HepG2 (cell line): ENCODE measurements around the gene LAG3. TPM values are rescaled to one million over a fixed set of nuclear protein-coding genes. Genes with fewer than 3 reads are reported as not detected.

Experiments used
- ATAC-seq: fragments of 200-7000 bp; cut with Tn5 transposase; 3 replicates; pipeline ENCODE4 v1.9.1; 2020; ENCODE audit warnings: mild to moderate bottlenecking, moderate library complexity
- BruUV-seq: library from RNA; stranded (reverse); fragments of 400-500 nt; replicated peaks from 2 replicates; lab custom pipeline; 2021; lab: Mats Ljungman, UMichigan
- CTCF ChIA-PET: fragments of 300-600 bp; formaldehyde crosslinking; extraction: SDS; loops from one replicate; lab custom pipeline; 2021; ENCODE audit warnings: low total read pairs, inconsistent platforms, low intra/inter-chr PET ratio; lab: Yijun Ruan, JAX
- POLR2A ChIA-PET: fragments of 350-600 bp; sonication (Branson Sonifier 250); formaldehyde crosslinking; loops from one replicate; lab custom pipeline; 2020; ENCODE audit warnings: antibody characterized with exemption, inconsistent platforms; lab: Yijun Ruan, JAX
- DNase-seq: peaks from one replicate; pipeline ENCODE4 v3.0.0-alpha.2; 2015; ENCODE audit warnings: low spot score
- FAIRE-seq: peaks from 3 replicates; lab custom pipeline; 2011; peaks lifted over from hg19 to GRCh38; lab: Jason Lieb, UNC
- H2AFZ ChIP-seq: one replicate; pipeline ENCODE4 v1.6.1; 2011; ENCODE audit warnings: low read length, inconsistent platforms
- H3K27ac ChIP-seq: fragments of 300-600 bp; 3 replicates; pipeline ENCODE4 v1.8.0; 2011; ENCODE audit warnings: mixed run types, mild to moderate bottlenecking, mixed read lengths, low read length, inconsistent platforms; ENCODE audit not compliant: insufficient read depth; ENCODE audit errors: extremely low read length
- H3K27me3 ChIP-seq, 2 experiments: fragments of 200-600 bp in 1 of 2; 2 replicates in 1 of 2; 3 replicates in 1 of 2; pipeline versions ENCODE4 v1.6.0 to v1.8.0; 2011; ENCODE audit warnings: low read length in 2 of 2, mild to moderate bottlenecking in 2 of 2, moderate library complexity in 2 of 2, inconsistent platforms in 1 of 2; ENCODE audit not compliant: insufficient read depth in 2 of 2, control insufficient read depth in 1 of 2
- H3K36me3 ChIP-seq, 2 experiments: fragments of 200-600 bp in 1 of 2; replicated peaks in 1 of 2; 2 replicates in 1 of 2; 3 replicates in 1 of 2; pipeline versions ENCODE4 v1.5.1 to v1.8.0; 2011; ENCODE audit warnings: low read length in 2 of 2, inconsistent platforms in 1 of 2; ENCODE audit not compliant: insufficient read depth in 2 of 2, control insufficient read depth in 1 of 2
- H3K4me1 ChIP-seq: 2 replicates; pipeline ENCODE4 v1.5.1; 2012; ENCODE audit warnings: low read length, inconsistent platforms; ENCODE audit not compliant: insufficient read depth
- H3K4me2 ChIP-seq: 2 replicates; pipeline ENCODE4 v1.6.0; 2011; ENCODE audit warnings: low read depth, low read length, inconsistent platforms
- H3K4me3 ChIP-seq, 3 experiments: fragments of 200-600 bp in 1 of 3; sonication (generic), shearing (Covaris generic) in 1 of 3; replicated peaks in 1 of 3; 2 replicates each; pipeline ENCODE4 v1.5.1; 2011 to 2016; ENCODE audit warnings: low read length in 3 of 3, inconsistent platforms in 2 of 3, low read depth in 2 of 3, mild to moderate bottlenecking in 2 of 3, control low read depth in 1 of 3, mixed read lengths in 1 of 3; ENCODE audit not compliant: insufficient read depth in 1 of 3
- H3K79me2 ChIP-seq: one replicate; pipeline ENCODE4 v1.6.1; 2011; ENCODE audit warnings: low read length, inconsistent platforms; ENCODE audit not compliant: insufficient read depth
- H3K9ac ChIP-seq: 2 replicates; pipeline ENCODE4 v1.6.0; 2011; ENCODE audit warnings: mild to moderate bottlenecking, low read depth, low read length, inconsistent platforms; ENCODE audit not compliant: insufficient read depth
- H3K9me3 ChIP-seq: 2 replicates; pipeline ENCODE4 v1.5.1; 2012; ENCODE audit warnings: mild to moderate bottlenecking, low read length
- H4K20me1 ChIP-seq: 2 replicates; pipeline ENCODE4 v1.6.0; 2011; ENCODE audit warnings: inconsistent platforms, mild to moderate bottlenecking, low read length, moderate library complexity; ENCODE audit not compliant: insufficient read depth
- KDM5B ChIP-seq: sonication (generic); formaldehyde crosslinking; IDR thresholded peaks from 2 replicates; pipeline ENCODE4 v1.4.0; 2020; ENCODE audit warnings: missing genetic modification reagents, mild to moderate bottlenecking, borderline replicate concordance
- RFX5 ChIP-seq: IDR thresholded peaks from 2 replicates; pipeline ENCODE4 v1.6.1; 2011; ENCODE audit warnings: low read depth, low read length, improper control_type of control experiment
- SIN3A ChIP-seq: IDR thresholded peaks from 2 replicates; pipeline ENCODE4 v1.6.1; 2011; ENCODE audit warnings: low read depth, mild to moderate bottlenecking, control low read depth, low read length, borderline replicate concordance
- WGBS: methylation state at CpG from one replicate; pipeline ENCODE4 v1.1.6; 2017; ENCODE audit warnings: low lambda C conversion rate; 5-methylcytosine and 5-hydroxymethylcytosine counted together
- in situ Hi-C: cut with HindIII; loops from 2 replicates; pipeline ENCODE4 v1.10.0; 2017; ENCODE audit warnings: low pct_unique_long_range_greater_than_20kb; ENCODE audit not compliant: extremely low pct_ligation_motif_present
- intact Hi-C: fragments of 100-400 bp; cut with micrococcal nuclease; formaldehyde crosslinking; loops from one replicate; pipeline ENCODE4 v1.10.0; 2022; ENCODE audit not compliant: unreplicated experiment
- polyA plus RNA-seq, 8 experiments: library from polyadenylated mRNA; depleted of rRNA in 3 of 8; stranded (reverse) in 7 of 8; unstranded in 1 of 8; fragments of >200 nt; fragmentation: Illumina TruSeq in 4 of 8; extraction: Trizol in 4 of 8; gene quantifications; 2 replicates each; pipeline versions ENCODE4 v1.2.1 to v1.2.3, GENCODE V29; 2011 to 2016; ENCODE audit warnings: low read depth in 4 of 8, missing spikeins in 1 of 8, mixed read lengths in 1 of 8; ENCODE audit not compliant: insufficient read depth in 1 of 8
- total RNA-seq, 5 experiments: library from RNA; depleted of rRNA; stranded (reverse); fragments of >200 nt; fragmentation: Illumina TruSeq; extraction: Trizol; gene quantifications; 2 replicates each; pipeline ENCODE4 v1.2.3, GENCODE V29; 2016; ENCODE audit warnings: low read depth in 1 of 5
- TF ChIP-seq, protein P1 (sequence below): sonication (generic); formaldehyde crosslinking; IDR thresholded peaks from 2 replicates; pipeline ENCODE4 v1.4.0; 2020; ENCODE audit warnings: missing genetic modification reagents

Gene LAG3
- total and polyA plus RNA-seq, 2 of the 13 experiments (the other 11 are each of a cell fraction or from before 2014, with no cell fraction given) = 0.11 to 0.26 TPM

DNA sequence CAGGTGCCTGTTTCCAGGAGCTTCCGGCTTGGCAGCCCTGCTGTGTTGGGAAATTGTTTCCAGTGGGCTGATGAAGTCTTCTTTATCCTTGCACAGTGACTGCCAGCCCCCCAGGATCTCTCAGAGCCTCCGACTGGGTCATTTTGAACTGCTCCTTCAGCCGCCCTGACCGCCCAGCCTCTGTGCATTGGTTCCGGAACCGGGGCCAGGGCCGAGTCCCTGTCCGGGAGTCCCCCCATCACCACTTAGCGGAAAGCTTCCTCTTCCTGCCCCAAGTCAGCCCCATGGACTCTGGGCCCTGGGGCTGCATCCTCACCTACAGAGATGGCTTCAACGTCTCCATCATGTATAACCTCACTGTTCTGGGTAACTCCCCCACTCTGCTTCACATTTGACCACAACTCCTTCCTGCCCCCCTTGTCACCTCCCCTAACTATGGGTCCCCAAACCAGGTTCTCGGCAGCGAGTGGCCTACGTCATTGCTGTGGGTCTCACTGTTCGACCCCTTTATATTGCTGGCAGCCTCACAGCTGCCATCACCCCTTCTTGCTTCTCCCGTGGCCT, 2.3 kb downstream of the LAG3 start:
- DNase-seq (no peak), FAIRE-seq (no peak), ATAC-seq (no peak)
- Histone ChIP-seq H3K4me3 (no peak overlapping the region), H3K9ac (no peak overlapping the region), H3K4me2 (0 out of 2 replicates have a peak overlapping the region, but pooled peaks have one; percentile 52), H2AFZ (no peak overlapping the region), H3K36me3 (peaks cover 0 to 9% of the 10 kb centered on the region in 2 experiments; a peak in 1 of 5 replicates), H4K20me1 (no peaks in the 10 kb centered on the region), H3K27ac (no peak overlapping the region), H3K4me1 (peaks cover 84% of the 10 kb centered on the region), H3K9me3 (no peaks in the 10 kb centered on the region), H3K27me3 (no peaks in the 10 kb centered on the region; a peak in 1 of 5 replicates)
- POLR2A ChIA-PET = interaction anchor here (3.2 to 5.5 kb wide), 2 partner anchors 8 to 21 kb away, joined by 17 to 59 read pairs; partner anchors contain the start of genes MLF2 and PTMS
- no TSS peak for BruUV-seq
- intact Hi-C loops = no loop called here
- in situ Hi-C loops = no loop called here
- WGBS = 90% methylated on average over 15 of the region's 15 CpGs
- CTCF ChIA-PET = no interaction called here
- TF ChIP-seq KDM5B (CRISPR knock-in tag) = 0 out of 2 replicates have a peak, but pooled peaks have one; percentile 36
- TF ChIP-seq, protein P1, sequence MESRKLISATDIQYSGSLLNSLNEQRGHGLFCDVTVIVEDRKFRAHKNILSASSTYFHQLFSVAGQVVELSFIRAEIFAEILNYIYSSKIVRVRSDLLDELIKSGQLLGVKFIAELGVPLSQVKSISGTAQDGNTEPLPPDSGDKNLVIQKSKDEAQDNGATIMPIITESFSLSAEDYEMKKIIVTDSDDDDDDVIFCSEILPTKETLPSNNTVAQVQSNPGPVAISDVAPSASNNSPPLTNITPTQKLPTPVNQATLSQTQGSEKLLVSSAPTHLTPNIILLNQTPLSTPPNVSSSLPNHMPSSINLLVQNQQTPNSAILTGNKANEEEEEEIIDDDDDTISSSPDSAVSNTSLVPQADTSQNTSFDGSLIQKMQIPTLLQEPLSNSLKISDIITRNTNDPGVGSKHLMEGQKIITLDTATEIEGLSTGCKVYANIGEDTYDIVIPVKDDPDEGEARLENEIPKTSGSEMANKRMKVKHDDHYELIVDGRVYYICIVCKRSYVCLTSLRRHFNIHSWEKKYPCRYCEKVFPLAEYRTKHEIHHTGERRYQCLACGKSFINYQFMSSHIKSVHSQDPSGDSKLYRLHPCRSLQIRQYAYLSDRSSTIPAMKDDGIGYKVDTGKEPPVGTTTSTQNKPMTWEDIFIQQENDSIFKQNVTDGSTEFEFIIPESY (CRISPR knock-in tag) = peak; percentile 42; the same call in 1 of the 2 replicates
- no peak for TF ChIP-seq SIN3A
- TF ChIP-seq RFX5 = no peak
- TF ChIP-seq, all 625 proteins: peak for 2
- H3K79me2 ChIP-seq = no peaks in the 10 kb centered on the region
